NCI-H146 treated with DMSO at 0.1 percent for 48 hours (cell line): ENCODE data around the gene CFAP74.

Experiments
- DNase-seq: peaks from one replicate; lab custom pipeline; 2025; ENCODE audit not compliant: unreplicated experiment; lab: John Stamatoyannopoulos, UW

CFAP74 gene

DNA sequence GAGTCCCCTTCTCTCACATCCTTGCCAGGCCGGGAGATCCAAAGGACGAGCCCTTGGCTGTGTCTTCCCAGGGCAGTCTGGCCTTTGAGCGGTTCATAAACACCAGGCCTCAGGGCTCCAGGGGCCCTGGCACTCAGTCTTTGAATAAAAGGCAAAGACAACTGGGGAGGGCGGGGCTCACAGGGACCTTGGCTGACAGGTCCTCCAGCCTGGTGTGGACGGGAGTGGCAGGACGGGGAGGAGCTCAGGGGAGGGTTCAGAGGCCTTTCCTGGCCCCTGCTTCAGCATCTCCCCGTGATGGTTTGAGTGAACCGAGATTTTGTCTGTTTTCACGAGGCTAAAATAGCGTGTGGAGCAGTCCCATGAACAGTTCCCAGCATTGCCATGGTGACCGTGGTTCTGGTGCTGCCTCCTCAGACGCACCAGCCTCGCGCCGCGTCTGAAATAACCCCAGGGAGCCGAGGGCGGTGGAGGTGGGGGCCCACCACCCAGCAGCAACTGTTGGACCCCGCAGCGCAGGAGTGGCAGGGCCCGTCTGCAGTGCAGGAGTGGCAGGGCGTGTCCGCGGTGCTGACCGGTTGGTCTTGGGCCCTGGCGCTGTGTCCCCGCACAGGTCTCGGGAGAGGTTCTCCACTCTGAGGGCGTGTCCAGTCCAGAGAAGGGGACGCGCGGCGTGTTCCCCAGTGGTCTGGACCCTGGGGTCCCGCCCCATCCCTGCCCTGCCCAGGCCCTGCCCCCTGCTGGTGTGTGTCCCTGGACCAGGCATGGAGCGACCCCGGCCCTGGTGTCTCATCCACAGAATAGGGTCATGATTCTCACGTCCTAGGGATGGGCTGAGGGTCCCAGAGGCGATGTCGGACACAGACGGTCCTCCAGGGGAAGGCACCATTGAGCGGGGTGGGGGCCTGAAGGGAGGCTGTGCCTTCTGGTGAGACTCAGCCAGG lies 39.5 kb upstream of the CFAP74 start:
- no peak for DNase-seq

DNA sequence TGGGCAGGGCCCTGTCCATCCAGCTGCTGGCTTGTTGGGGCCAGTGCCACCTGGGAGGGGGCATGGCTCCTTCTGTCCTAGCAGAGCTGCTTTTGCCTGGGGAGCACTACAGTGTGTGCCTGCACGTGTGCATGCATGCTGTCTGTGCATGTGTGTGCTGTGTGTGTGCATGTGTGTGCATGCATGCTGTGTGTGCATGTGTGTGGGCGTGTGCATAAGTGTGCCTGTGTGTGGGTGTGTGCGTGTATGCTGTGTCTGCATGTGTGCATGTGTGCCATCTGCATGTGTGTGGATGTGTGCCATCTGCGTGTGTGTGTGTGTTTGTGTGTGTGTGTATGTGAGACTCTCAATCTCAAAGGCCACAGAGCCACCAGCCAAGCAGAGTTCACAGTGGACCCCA lies 38.3 kb upstream of the CFAP74 start:
- DNase-seq = no peak

DNA sequence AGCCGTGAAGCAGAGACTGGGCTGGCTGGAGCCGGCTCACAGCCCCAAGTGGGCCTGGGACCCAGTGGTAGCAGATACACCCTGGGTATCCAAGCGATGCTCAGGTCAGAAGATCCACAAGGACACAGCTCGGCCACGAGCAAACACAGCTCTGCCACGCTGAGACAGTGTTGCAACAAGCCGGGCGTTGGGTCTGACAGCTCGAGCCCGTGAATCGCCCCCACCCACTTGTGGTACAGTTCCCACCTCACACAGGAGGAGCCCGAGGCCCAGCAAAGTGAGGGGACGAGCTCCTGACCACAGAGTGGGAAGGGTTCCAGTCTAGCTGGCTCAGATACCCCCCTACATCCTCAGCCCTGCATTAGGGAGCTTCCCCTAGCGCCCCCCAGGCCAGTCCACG lies 37.7 kb upstream of the CFAP74 start:
- no peak for DNase-seq

DNA sequence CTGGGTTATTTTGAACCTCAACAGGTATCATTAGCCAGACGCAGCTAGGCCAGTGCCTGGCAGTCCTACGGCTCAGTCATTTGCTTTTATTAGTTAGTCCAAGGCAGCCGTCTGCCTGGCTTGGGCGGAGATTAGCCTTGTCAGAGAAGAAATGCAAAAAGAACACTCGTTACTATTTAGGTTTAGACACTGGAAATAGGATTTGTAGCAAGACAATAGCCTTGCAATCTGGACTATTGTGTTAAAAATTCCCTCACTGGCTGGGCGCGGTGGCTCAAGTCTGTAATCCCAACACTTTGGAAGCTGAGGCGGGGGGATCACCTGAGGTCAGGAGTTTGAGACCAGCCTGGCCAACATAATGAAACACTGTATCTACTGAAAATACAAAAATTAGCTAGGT lies 35.7 kb upstream of the CFAP74 start:
- DNase-seq = no peak

DNA sequence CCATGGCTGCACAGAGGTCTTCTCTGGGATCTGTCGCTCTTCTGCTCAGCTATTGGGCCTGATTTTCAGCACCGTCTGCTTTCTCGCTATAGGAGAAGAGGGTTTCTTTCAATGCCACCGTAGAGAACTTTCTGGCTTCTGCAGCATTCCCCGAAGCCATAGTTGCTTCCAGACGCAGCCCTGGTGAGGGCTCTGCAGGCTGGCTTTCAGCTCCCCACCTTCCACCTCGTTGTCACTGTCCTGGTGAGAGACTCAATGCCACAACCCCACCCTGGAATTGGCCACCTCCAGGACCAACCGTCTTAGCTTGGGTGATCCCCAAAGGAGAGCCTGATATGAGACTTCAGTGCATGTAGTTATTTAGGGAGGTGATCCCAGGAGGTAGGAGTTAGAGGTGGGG lies 34.6 kb upstream of the CFAP74 start:
- no peak for DNase-seq

DNA sequence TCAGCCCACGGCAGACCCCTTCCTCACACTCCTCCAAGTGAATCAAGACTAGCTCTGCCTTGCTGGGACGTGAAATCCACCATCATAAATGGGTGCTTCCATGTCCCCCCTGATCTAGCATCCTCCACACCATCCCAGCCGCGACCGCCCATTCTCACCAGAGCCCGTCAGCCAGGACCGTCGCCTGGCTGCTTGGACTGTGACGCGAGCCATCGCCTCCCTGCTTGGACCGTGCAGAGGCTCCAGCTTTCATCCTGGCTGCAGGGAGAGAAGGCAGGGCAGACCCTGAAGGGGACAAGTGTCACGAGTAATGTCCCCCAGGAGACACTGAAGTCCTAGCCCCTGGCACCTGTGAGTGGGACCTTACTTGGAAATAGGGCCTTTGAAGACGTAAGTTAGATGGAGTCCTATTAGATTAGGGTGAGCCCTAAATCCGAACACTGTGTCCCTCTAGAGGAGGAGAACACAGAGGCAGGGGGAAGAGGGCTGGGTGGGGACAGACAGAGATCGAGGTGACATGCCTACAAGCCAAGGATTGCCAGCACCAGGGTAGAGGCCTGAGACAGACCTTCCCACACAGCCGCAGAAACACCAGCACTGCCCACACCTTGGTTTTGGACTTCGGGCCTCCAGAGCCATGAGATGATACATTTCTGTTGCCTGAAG lies 33.9 kb upstream of the CFAP74 start:
- no peak for DNase-seq

DNA sequence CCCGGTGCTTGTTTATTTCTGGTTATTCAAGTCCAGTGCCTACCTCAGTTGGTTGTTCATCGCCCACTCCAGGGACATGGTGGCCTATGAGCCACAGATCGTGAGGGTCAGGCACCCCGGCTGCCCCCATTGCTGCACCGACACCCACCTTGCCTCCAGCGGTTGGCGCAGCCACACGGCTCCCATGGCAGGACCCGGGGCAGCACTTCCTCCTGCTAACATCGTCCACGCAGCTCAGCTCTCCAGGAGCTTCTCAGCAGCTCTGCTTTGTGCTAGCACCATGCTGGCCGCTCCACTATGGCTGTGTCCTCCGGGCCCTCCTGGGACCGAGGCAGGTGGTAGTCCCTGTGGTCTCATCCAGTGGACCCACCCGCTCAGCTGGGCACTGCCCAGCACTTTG lies 32.7 kb upstream of the CFAP74 start:
- no peak for DNase-seq

DNA sequence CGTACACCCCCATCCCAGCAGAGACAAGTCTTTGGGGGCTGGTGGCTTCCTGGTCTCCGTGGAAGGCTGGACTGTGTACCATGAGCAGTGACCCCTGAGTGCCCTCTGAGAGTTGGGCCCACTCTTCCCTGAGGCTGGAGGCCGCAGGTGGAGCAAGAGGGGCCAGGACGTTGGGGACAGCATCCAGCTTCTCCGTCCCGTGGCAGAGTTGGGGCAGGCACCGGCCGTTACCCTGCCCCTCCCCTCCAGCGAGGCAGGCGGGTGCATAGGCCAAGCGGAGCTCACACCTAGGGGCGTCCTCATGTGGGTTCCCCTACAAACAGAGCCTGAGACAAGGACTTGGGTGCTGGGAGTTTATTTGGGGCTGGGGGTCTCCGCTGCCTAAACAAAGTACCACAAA lies 29.6 kb upstream of the CFAP74 start:
- DNase-seq = no peak

DNA sequence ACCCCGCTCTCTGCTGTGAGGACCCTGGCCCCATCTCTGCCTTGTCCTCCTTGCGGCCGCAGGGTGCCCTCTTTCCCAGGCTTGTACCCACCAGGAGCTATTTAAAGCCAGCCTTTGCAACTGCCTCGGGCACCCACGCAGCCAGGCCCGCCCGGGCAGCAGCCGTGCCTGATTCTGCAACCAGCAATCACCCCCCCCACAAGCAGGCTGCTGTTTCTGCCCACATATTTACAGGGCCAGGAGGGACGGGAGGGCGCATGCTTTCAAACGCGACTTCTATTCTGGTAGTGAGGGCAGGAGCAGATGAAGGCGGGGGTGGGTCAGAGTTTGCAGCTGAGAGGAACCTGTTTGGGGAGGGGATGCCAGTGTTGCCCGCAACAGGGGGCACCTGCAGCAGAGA lies 29.2 kb upstream of the CFAP74 start:
- no peak for DNase-seq

DNA sequence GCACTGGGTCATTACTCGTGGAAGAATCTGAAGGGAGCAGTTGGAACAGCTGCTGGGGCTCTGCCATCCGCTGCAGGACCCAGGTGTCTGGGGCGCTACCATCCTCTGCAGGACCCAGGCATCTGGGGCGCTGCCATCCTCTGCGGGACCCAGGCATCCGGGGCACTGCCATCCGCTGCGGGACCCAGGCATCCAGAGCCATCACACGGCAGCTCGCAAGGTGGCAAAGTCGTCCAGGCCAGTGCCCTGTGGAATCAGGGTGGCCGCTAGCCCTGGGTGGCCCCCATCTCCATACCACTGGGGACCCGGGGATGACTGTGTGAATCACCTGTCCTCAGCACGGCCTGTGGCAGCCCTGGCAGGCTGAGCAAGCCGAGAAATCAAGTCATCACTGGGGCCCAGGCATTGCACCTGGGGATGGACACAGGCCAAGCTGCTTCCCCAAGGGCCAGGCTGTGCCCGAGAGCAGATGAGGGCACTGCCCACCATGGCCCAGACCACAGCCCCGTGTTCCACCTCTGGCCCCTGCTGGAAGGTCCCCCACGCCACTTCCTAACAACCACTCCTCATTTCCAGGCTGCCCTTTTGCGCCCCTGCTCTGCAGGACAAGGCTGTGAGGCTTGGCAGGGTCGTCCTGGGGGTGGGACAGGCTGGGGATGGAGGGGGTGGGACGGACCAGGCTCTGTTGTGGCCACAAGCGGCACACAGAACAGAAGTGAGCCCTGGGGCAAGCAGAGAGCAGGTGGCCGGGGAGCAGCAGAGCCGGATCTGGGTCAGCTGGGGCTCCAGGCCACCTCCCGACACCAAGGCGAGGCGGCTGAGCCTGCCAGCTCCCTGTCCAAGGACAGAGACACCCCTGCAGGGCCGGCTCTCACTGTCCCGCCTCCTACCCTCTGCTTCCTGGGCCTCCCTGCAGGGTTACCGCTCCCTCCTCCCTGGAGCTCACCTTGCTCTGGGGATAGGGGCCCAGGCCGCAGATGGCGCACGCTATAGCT lies 28.3 kb upstream of the CFAP74 start:
- DNase-seq = no peak

DNA sequence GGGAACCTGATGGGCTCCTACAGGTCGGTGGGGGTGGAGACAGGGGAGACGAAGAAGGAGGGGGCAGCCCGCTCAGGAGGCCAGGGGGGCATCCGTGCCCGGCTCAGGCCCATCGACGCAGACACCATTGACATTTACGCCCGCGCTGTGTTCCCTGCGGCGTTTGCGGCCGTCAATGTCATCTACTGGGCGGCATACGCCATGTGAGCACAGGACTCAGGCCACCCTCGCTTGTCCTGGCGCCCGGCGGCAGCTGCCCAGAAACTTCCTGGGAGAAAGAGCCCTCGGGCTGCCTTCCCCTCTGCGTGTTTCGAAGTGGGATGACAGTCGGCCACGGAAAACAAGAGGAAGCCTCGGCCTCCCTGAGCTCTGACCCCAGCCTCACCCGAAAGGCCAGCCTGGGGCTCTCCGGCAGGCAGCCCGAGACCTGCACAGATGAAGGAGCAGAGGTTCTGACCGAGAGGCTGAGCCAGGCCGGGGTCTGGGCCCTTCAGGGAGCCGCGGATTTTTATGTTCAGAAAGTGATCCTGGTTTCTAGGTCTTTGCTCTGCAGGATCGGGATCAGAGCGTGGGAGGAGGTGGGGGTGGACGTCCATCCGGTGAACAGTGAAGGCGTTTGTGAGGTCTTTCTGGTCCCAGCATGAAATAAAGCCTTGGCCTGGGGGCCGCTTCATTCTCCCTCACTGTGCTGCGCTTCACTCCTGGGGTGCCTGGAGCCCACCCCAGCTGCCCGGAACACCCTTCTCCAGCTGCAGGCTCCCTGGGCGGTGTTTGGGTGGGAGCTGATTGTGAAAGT lies 26.7 kb upstream of the CFAP74 start:
- no peak for DNase-seq

DNA sequence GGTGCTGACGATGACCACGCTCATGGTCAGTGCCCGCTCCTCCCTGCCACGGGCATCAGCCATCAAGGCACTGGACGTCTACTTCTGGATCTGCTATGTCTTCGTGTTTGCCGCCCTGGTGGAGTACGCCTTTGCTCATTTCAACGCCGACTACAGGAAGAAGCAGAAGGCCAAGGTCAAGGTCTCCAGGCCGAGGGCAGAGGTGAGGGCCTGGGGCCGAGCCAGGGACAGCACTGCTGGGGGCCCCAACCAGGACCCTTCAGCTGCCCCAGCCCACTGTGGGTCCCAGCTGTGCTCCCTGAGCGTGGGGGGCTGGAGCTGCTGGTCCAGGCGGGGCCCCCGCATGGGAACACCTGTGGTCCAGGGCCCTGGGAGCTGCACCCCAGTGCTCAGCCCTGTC lies 26.0 kb upstream of the CFAP74 start:
- no peak for DNase-seq

DNA sequence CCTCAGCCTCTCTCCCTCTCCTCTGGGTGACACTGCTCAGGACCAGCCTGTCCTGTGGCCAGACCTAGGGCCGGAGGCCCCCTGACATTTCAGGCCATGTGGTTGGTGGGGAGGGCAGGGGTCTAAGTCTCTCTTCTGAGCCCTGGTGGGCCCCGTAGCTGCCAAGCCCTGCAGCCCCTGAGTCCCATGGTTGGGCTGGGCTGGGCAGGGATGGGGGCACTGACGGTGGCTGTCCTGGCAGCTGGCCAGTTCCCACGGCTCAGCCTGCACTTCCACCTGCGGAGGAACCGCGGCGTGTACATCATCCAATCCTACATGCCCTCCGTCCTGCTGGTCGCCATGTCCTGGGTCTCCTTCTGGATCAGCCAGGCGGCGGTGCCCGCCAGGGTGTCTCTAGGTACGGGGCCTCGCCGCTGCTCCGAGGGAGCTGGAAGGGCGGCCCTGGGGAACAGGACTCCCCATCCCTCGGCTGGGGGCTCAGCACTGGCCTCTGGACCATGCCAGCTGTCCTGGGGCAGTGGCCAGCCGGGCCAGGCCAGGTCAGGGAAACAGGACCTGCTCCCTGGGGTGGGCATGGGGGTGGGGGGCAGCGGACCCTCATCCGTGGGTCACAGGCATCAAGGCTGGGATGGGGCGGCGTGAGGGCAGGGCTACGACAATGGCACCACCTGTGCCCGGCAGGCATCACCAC lies 25.4 kb upstream of the CFAP74 start:
- DNase-seq = no peak

DNA sequence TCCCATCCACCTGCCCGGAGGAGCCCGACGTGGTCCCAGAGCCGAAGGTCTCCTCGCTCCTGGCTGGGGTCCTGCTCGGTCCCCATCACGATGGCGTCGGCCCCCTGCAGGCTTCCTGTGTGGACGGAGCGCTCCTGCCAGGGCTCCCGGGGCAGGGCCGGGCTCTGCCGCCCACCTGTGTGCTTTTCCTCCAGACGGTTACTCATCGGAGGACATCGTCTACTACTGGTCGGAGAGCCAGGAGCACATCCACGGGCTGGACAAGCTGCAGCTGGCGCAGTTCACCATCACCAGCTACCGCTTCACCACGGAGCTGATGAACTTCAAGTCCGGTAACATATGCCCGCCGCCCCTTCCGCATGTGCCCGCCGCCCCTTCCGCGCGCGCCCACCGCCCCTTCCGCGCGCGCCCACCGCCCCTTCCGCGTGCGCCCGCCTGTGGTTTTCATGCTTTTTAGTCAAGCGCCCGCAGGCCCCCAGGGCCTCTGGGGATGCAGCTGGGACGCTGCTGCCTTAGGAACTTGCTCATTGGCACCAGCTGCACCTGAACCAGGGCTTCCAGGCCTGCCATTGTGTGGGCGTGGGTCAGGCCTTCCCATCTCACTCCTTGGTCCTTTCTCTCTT lies 24.5 kb upstream of the CFAP74 start:
- no peak for DNase-seq

DNA sequence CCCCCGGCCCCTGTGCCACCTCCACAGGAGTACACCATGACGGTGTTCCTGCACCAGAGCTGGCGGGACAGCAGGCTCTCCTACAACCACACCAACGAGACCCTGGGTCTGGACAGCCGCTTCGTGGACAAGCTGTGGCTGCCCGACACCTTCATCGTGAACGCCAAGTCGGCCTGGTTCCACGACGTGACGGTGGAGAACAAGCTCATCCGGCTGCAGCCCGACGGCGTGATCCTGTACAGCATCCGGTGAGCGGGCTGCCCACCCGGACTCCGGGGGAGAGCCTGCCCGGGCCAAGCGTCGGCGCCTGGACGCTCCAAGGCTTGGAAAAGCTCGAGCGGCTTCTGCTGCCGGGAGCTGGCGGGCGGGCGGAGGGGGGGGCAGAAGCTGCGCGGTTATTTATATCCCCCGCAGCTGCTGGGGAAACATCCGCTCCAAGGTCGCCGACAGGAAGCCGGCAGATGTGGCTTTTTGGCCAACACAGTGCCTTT lies 21.9 kb upstream of the CFAP74 start:
- DNase-seq = no peak

DNA sequence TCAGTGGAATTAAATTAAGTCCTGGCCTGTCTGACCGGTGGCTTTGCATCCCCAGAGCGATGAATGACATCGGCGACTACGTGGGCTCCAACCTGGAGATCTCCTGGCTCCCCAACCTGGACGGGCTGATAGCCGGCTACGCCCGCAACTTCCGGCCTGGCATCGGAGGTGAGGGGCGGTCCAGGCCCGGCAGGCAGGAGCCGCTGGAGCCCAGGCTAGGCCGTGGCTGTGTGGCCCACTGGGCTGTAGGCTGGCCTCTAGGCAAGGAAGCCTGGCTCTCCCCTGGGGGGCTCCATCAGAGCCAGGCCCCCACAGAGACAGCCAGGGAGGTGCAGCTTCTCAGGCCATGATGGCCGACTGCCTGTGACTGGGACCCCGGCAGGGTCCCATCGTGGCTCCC lies 21.3 kb upstream of the CFAP74 start:
- DNase-seq = no peak

DNA sequence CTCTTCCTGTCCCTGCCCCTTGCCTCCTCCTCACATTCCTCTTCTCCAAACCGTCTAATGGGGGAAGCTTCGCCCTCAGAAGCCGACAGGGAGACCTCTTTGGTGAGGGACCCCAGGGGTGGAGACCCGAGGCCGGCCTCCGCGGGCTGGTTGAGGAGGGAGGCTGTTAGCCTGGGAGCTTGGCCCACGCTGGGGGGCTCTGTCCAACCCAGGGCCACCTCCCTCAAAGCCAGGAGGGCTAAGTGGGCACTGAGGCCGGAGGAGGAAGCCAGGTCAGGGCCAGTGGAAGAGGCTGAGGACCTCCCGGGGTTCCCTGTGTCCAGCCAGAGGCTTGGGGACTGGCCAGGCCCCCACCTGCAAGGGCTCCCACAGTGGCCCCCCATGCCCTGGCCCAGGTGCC lies 20.9 kb upstream of the CFAP74 start:
- DNase-seq = no peak

DNA sequence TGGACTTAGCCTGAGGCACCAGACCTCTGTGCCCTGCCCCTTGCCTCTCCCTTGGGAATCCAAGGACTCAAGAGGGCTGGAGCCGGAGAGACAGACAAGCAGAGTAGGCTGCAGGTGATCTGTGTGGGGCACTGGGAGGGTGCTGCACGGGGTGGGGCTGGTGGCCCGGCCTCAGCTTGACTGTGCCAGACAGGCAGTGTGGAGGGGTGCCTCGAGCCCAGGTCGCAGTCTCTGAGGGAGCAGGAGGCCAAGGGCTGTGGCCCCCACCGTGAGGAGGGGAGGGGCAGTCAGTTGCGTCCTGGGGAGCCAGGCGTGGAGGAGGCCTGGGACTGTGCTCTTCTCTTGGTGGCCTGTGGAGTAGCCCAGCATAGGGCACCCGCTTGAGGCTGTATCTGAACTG lies 19.6 kb upstream of the CFAP74 start:
- DNase-seq = no peak

DNA sequence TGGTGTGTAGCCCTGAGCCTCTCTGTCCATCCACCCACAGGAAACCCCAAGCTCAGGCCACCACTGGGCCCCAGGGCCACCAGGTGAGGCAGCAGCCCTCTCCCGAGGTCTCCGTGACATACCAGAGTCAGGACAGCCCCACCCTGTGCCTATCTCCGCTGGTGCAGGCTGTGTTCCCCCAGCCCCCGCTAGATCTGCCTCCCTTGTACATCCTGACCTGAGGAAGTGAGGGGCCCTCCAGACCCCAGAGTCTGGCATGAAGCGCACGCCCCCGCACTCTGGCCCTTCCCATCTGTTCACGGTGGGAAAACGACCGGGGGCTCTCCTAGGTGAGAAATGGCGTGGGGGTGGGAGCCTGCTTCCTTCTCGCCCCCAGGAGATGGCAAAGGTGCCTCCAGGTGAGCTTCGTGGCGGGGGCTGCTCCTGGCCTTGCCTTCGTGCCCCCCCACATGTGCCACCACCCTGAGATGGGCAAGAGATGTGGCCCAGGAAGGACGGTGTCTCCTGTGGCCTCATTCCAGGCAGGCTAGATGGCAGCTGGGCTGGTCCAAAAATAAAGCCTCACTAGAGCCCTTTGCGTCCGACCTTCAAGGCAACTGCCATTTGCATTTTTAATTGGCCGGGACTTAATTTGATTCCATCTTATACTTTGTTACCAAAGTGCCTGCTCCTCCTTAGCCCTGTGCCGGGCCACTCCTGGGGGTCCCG lies 18.6 kb upstream of the CFAP74 start:
- no peak for DNase-seq
